Retinal pigment epithelial cell (primary cell): ENCODE results near the gene SKAP2.

Experiments used
- DNase-seq: peaks from one replicate; pipeline ENCODE4 v3.0.0-alpha.2; 2010; ENCODE audit warnings: low read depth
- H3K4me3 ChIP-seq: 2 replicates; pipeline ENCODE4 v1.5.1; 2011; ENCODE audit warnings: mild to moderate bottlenecking, low read length, control low read depth, moderate library complexity
- TF ChIP-seq, protein P1 (sequence below): conservative IDR thresholded peaks from 2 replicates; pipeline ENCODE4 v1.5.1; 2011; ENCODE audit warnings: low read depth, low read length, control low read depth, inconsistent platforms

Gene SKAP2

DNA sequence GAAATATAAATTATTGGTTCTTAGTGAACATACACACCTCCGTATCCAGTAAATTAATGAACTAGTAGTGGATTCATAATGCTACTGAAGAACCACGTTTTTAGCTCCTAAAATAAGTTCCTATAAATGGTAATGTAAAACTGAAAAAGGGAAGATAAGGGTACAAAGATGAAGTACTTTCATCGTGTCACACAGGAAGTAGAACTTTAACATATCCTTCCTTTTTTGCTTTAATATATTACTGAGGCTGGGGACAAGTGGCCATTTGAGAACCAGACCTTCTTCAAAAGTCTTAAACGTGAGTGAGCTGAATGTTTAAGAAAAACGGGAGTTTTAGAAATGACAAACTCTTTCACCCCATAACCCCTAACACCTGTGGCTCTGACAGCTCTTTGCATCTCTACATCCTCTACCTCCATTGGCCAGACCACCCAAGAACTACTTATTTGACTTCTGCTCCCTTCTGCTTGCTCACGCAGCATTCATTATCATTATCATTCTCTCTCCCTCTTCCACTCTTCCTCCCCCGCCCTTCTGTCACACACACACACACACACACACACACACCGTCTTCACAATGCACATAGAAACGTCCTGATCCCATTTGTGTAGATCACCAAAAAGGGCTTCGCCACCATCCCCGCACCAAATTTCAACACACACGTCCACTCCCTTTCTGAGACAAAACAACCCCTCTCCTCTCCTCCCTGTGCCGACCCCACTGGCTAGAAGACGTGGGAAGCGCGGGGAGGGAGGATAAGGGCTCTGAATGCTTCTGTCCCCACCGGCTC lies 677 bp downstream of the SKAP2 start:
- no peak for DNase-seq
- H3K4me3 ChIP-seq, result peak overlapping the region; percentile 75
- TF ChIP-seq, protein P1, sequence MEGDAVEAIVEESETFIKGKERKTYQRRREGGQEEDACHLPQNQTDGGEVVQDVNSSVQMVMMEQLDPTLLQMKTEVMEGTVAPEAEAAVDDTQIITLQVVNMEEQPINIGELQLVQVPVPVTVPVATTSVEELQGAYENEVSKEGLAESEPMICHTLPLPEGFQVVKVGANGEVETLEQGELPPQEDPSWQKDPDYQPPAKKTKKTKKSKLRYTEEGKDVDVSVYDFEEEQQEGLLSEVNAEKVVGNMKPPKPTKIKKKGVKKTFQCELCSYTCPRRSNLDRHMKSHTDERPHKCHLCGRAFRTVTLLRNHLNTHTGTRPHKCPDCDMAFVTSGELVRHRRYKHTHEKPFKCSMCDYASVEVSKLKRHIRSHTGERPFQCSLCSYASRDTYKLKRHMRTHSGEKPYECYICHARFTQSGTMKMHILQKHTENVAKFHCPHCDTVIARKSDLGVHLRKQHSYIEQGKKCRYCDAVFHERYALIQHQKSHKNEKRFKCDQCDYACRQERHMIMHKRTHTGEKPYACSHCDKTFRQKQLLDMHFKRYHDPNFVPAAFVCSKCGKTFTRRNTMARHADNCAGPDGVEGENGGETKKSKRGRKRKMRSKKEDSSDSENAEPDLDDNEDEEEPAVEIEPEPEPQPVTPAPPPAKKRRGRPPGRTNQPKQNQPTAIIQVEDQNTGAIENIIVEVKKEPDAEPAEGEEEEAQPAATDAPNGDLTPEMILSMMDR, result no peak

DNA sequence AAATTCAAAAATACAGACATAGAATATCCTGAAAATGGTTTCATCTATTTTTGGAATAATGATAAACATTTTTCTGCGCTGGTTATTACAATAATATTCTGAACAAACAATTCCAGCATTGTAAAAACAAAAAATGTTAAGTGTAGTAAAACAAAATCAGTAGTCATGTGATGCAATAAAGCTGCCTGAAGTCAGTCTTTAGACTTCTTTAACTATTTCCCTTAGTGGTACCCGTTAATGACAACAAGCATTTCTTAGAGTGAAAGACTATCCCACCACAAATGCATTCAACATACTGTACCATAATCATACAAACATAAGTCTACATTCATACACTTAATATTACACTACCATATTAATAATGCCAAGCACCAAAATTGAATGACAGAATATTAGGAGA lies 1.6 kb downstream of the SKAP2 start:
- no peak overlapping the region for H3K4me3 ChIP-seq
- no peak for DNase-seq
- TF ChIP-seq, protein P1, result no peak

DNA sequence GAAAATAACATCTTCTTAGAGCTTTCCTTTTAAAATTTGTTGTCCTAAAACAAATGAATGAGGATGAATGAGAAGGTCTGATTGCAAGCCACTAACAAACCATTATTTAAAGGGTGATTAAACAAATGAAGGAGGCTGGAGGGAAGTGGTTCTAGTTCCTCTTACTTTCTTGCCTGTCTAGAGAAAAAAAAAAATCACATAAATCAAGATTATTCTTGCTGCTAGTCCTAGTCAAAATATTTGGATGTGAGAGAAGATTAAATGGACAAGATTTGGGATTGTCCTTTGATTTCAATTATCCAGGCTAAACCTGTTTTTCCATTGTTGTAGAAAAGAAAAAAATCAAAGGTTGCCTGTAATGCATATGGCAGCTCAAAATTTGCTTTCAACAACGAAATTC lies 3.3 kb downstream of the SKAP2 start:
- H3K4me3 ChIP-seq, result no peak overlapping the region
- TF ChIP-seq, protein P1, result no peak
- no peak for DNase-seq

DNA sequence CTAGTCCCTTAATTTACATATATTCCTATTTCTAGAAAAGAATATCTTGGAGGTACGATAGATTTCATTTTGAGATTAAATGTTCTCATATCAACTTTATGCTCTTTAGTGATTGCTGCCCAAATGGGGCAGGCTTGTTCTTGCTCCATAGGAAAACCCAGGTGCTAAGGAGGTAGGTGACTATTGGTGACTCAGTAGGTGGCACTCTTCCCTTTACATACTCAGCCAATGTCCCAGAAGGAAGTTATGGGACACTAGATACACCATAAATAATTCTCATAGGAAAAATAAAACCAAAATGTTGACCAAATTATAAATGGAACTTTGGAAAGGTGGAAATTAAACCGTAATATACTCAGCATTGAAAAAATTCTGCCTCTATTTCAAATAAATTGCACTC lies 4.0 kb downstream of the SKAP2 start:
- DNase-seq, result no peak
- no peak overlapping the region for H3K4me3 ChIP-seq
- TF ChIP-seq, protein P1, result no peak

DNA sequence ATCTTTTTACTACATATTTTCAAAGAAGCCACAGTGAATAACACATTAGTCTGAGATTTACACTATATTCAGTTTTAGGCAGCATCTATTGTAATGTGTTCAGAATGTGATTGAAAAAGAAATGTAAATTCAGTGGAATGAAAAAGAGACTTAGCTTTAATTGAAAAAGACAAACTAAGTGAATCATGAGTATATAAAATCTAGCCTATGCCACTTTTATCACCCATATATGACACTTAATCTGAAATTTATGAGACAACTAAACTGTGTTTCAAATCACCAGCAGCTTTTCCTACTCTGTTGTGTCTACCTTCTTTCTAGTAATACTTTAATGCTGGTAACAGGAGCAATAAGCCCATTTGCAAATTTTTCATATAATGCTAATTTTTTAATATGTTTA lies 4.7 kb downstream of the SKAP2 start:
- DNase-seq, result no peak
- TF ChIP-seq, protein P1, result no peak
- no peak overlapping the region for H3K4me3 ChIP-seq

DNA sequence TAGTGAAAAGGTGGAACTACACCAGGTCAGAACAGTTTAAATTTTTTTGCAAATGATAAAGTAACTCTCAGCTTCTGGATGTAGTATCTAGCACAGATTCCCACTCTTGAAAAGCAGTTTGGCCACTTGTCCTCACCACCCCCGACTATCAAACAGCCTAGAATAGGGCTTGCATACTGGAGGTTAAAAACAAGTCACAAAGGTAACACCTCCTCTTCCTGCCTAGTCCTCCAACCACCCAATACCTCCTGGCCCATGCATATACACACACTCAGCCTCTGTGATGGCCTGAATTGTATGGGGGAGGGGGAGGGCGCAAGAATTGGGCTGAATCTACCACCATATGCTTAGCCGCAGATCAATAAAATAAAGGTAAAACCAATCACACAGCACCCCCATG lies 5.7 kb downstream of the SKAP2 start:
- DNase-seq, result no peak
- H3K4me3 ChIP-seq, result no peak overlapping the region
- TF ChIP-seq, protein P1, result no peak

DNA sequence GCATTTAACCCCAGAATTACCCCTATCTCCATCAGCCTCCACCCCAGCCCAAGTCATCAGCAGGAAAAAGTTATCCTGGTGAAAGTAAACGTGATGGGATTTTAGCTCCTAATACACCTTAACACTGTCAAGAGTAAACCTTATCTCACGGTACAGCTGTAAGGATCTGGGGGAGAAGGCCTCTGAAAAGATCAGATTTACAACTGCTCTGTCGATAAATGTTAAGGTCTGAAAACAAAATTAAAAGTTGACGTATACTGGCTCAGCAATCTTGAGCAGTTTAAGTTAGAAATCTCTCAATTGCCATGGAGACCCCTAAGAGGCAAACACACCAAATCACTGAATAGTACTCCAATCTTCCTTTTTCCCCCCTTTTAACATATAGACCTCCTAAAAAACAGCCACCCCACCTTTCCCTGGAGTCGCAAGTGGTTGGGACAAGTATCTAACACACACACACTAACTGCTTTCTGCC lies 6.1 kb downstream of the SKAP2 start:
- no peak for DNase-seq
- no peak overlapping the region for H3K4me3 ChIP-seq
- TF ChIP-seq, protein P1, result no peak
